Measurements from ENCODE around the gene CNTNAP2.

CNTNAP2 gene

GRCh38 chr7:147428075-147428474 is 1311.5 kb downstream of the CNTNAP2 start:
- no peak for DNase-seq

- no peak for DNase-seq
These were observed 1313.4 kb downstream of the CNTNAP2 start for GRCh38 chr7:147429961-147430360.

- DNase-seq = peak; percentile 52 to 76
These were observed 1315.5 kb downstream of the CNTNAP2 start for GRCh38 chr7:147432079-147432478.

- no peak for DNase-seq
These were observed 1316.0 kb downstream of the CNTNAP2 start for GRCh38 chr7:147432576-147432975.

- no peak for DNase-seq
These were observed 1320.1 kb downstream of the CNTNAP2 start for GRCh38 chr7:147436718-147437117.

GRCh38 chr7:147438216-147438615 is 1321.6 kb downstream of the CNTNAP2 start:
- DNase-seq = no peak

GRCh38 chr7:147443942-147444341 is 1327.3 kb downstream of the CNTNAP2 start:
- no peak for DNase-seq

GRCh38 chr7:147452816-147453215 is 1336.2 kb downstream of the CNTNAP2 start:
- DNase-seq = no peak

GRCh38 chr7:147465223-147465622 is 1348.6 kb downstream of the CNTNAP2 start:
- DNase-seq = no peak

GRCh38 chr7:147472556-147472955 is 1356.0 kb downstream of the CNTNAP2 start:
- no peak for DNase-seq

- DNase-seq = no peak
These were observed 1358.3 kb downstream of the CNTNAP2 start for GRCh38 chr7:147474862-147475261.

GRCh38 chr7:147477526-147477925 is 1360.9 kb downstream of the CNTNAP2 start:
- no peak for DNase-seq

GRCh38 chr7:147478796-147479195 is 1362.2 kb downstream of the CNTNAP2 start:
- no peak for DNase-seq

GRCh38 chr7:147483634-147484292 is 1367.2 kb downstream of the CNTNAP2 start:
- DNase-seq = peak in 1 of 2 experiments; percentile 42

- DNase-seq = peak; percentile 86 to 96
These were observed 1369.1 kb downstream of the CNTNAP2 start for GRCh38 chr7:147485660-147486210.

- DNase-seq = no peak
These were observed 1376.0 kb downstream of the CNTNAP2 start for GRCh38 chr7:147492606-147493005.

GRCh38 chr7:147496209-147496608 is 1379.6 kb downstream of the CNTNAP2 start:
- no peak for DNase-seq

- DNase-seq = no peak
These were observed 1380.6 kb downstream of the CNTNAP2 start for GRCh38 chr7:147497246-147497645.

- DNase-seq = no peak
These were observed 1381.5 kb downstream of the CNTNAP2 start for GRCh38 chr7:147498081-147498480.

GRCh38 chr7:147509035-147509501 is 1392.5 kb downstream of the CNTNAP2 start:
- DNase-seq = no peak

GRCh38 chr7:147509541-147510200 is 1393.1 kb downstream of the CNTNAP2 start:
- no peak for DNase-seq

- no peak for DNase-seq
These were observed 1393.6 kb downstream of the CNTNAP2 start for GRCh38 chr7:147510201-147510542.

- DNase-seq = no peak
These were observed 1394.3 kb downstream of the CNTNAP2 start for GRCh38 chr7:147510923-147511322.

- DNase-seq = peak in 1 of 2 experiments; percentile 33
These were observed 1396.8 kb downstream of the CNTNAP2 start for GRCh38 chr7:147513451-147513850.

Measured in NCI-H524 (cell line).